Sigmoid colon (tissue), 4 donors: ENCODE data around the gene OR2AT4.

Experiments used
- CTCF ChIP-seq, 4 experiments: fragments of 450-650 bp in 3 of 4; fragments of 200-600 bp in 1 of 4; IDR thresholded peaks; one replicate each; pipeline ENCODE4 v1.5.1; 2016 to 2019; ENCODE audit warnings: antibody characterized with exemption in 4 of 4, mild to moderate bottlenecking in 3 of 4, moderate library complexity in 2 of 4
- POLR2AphosphoS5 ChIP-seq, 4 donors: sonication (generic); formaldehyde crosslinking; IDR thresholded peaks; one replicate each; pipeline ENCODE4 v1.6.1; 2017; ENCODE audit warnings: antibody characterized with exemption in 4 of 4

- no peak for TF ChIP-seq CTCF (IDR thresholded peaks at IDR 0.05)
- no peak for TF ChIP-seq POLR2AphosphoS5 (IDR thresholded peaks at IDR 0.05)
Measured at GRCh38 chr11:75126564-75126963, 29.9 kb upstream of the OR2AT4 start.
